GM19395 (cell line): ENCODE data around the gene CD302.
A peak's percentile ranks its signal among the peaks of the same experiment; 100 is the strongest.
"Not testable (repeated sequence)": the region's sequence is repeated elsewhere in the genome, so short reads cannot be mapped to it uniquely, and the experiment has no call there.

Source experiments
- ATAC-seq: cut with Tn5 transposase; IDR thresholded peaks from one replicate; pipeline ENCODE4 v1.9.1; 2021; ENCODE audit warnings: mild to moderate bottlenecking, moderate library complexity; ENCODE audit not compliant: unreplicated experiment

Gene CD302, protein sequence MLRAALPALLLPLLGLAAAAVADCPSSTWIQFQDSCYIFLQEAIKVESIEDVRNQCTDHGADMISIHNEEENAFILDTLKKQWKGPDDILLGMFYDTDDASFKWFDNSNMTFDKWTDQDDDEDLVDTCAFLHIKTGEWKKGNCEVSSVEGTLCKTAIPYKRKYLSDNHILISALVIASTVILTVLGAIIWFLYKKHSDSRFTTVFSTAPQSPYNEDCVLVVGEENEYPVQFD

GRCh38 chr2:159797543-159798375 lies at the start of gene CD302:
TSS of gene CD302 (minus strand) at chr2:159798208. CDS start at chr2:159798198, 10 bp downstream.
- peak; percentile 67 for ATAC-seq

DNA sequence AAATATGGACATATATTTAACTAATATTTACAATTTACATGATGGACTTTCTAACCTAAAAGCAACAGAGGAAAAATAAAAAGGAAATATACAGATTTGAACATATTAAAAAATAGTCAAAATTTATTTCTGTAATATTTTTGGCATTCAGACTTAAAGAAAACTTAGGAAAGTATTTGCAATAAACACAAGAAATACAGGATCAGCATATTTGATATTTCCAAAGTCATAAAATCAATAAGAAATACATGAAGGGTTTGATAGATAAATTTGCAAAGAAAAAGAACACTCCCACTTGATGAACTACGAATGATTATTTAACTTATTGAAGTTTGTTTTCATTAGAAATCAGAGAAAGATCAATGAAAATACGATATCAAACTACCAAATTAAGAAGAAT lies 48.6 kb upstream of the CD302 start:
- ATAC-seq = no peak

- ATAC-seq = no peak
Observed at GRCh38 chr2:159840616-159841015, 42.6 kb upstream of the CD302 start.

DNA sequence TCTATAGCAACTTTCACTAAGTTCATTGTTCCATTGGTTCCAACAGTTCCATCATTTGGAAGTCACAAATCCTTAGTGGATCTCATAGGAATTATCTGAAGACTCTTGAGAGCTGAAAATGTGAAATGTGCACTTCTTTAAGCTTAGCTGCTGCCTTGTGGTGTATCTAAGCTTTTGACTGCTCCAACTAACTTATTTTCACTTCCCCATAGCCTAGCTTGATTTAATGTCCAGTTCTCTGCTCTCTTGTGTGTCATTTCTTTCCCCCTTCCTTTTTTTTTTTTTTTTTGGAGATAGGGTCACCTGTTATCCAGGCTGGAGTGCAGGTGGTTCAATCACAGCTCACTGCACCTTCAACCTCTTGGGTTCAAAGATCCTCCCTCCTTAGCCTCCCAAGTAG lies 34.9 kb upstream of the CD302 start:
- ATAC-seq = no peak

DNA sequence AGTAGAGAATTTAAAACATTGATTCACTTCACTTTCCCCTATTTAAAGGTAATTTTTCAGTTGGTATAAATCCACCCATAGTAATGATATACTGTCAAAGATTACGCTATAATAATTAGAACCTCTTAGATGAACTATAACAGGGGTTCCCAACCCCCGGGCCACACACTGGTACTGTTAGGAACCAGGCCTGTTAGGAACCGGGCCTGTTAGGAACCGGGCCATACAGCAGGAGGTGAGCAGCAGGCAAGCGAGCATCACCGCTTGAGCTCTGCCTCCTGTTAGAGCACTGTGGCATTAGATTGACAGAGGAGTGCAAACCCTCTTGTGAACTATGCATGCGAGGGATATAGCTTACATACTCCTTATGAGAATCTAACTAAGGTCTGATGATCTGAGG lies 34.0 kb upstream of the CD302 start:
- no peak for ATAC-seq

- no peak for ATAC-seq
Observed at GRCh38 chr2:159829376-159829775, 31.4 kb upstream of the CD302 start.

DNA sequence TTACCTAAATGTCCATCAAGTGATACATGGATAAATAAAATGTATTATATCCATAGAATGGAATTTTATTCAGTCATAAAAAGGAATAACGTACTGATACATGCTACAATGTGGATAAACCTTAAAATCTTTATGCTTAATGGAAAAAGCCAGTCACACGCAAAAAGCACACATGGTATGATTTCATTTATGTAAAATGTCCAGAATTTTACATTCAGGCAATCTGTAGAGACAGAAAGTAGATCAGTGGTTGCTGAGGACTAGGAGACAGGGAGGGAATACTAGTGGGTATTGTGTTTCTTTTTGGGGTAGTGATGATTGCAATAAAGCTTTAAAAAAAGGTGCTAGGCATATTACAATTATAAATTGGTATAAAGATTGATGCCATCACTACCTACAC lies 30.7 kb upstream of the CD302 start:
- ATAC-seq = no peak

DNA sequence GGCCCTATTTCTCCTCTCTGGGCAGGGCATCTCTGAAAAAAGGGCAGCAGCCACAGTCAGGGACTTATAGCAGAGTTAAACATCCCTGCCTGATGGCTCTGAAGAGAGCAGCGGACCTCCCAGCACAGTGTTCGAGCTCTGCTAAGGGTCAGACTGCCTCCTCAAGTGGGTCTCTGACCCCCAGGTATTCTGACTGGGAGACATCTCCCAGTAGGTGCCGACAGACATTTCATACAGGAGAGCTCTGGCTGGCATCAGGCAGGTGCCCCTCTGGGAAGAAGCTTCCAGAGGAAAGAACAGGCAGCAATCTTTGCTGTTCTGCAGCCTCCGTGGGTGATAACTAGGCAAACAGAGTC lies 24.4 kb upstream of the CD302 start:
- not testable (repeated sequence) for ATAC-seq

- not testable (repeated sequence) for ATAC-seq
Observed at GRCh38 chr2:159821775-159822477, 23.9 kb upstream of the CD302 start.

DNA sequence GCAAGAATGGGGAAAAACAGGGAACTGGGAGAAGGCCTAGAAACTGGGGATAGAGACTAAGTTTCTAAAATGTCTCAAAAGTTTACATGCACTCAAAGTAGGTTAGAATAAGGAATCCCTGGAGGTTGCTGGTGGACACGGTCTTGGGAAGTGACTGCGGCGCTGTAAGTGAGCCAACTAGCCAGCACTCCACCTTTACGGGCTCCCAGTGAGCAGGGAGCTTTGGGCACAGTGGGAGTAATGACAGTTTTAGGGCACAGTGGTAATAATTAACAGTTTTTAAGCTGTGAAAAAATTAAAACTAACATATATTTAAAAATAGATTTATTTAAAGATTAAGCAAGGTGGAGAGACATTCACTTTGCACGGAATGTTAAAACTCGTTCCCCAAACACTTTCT lies 20.9 kb upstream of the CD302 start:
- no peak for ATAC-seq

DNA sequence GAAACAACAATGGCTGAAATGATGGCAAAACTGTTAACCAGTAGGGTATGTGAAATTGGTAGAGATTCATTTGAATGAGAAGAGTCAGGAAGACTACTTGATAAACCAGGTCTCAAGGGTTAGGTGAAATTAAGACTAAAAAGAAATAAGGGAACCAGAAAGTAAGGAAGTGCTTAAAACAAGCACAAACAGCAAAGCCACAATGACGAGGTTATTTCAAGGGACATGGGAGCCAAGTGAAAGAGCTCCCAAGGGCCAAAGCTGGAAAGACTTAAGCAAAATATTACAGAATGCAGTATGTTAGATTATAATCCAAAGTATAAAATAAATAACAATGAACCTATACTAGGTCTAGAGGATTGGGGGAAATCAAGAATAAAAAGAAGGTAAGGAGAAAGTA lies 19.3 kb upstream of the CD302 start:
- ATAC-seq = no peak

DNA sequence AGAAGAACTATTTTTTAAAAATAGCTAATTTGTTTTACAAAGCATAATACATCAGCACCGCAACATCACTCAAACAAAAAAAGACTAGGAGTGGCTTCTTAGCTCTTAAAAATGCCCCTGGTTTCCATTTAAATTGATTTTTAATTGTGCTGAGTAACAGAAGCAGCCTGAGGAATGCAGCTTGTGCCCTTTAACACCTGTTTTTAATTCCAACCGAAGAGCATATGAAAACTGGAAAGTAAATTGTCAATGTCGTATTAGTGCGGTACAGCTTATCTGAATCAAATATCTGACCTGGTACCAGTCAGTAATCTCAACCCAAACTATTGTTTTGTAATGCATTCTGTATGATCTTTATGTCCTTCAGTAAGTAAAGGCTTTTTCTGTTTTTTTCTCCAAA lies 13.2 kb upstream of the CD302 start:
- ATAC-seq = no peak

GRCh38 chr2:159808032-159808425 lies 10.0 kb upstream of the CD302 start:
- ATAC-seq = no peak

DNA sequence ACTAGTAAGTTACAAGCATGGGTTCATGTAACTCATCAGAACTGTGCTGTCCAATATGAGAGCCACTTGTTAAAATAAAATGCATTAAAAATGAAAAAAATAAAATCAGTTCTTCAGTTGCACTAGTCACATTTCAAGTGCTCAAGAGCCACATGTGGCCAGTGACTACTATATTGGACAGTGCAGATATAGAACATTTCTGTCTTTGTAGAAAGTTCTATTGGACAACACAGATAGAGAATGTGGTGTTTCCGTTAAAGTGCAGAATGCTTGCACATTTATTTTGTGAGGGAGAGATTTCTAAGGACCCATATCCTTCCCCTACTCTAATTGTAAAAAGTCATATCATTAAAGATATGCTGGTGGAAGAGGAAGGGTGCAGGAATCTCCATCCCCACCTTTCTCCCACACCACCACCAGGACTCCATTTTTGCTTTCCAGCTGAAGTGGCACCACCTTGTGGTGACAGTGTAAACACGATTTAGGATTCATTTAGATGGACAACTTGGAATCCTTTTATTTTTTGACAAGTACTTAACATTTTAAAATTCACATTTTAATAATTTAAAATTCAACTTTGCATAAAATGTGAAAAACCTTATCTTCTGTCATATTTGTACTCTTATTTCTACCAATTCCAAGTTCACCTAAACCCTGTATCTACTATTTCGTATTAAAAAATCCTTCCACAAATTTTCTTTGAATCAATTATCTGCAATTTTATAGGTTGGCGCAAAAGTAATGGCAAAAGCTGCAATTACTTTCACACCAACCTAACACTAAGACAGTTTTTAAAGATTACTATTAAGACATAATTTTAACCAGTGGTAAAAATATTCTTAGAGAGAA lies 9.4 kb upstream of the CD302 start:
- ATAC-seq = no peak

DNA sequence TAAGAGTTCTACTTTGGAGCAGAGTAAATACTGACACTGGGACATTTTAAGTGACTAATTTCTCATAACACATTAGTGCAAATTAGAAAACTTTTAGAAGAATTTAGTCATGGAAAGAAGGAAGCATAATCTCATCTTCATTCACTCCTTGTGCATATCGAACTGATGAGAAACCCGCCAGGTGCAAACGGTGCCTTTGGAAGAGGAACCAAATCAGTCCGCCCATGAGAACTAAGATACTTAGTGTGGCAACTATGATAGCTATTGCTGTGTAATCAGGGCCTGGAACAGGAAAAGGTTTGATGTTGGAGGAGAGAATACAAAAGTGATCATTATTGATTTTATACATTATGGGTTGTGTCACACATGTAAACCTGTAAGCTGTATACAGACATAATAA lies 6.9 kb upstream of the CD302 start:
- ATAC-seq = no peak

DNA sequence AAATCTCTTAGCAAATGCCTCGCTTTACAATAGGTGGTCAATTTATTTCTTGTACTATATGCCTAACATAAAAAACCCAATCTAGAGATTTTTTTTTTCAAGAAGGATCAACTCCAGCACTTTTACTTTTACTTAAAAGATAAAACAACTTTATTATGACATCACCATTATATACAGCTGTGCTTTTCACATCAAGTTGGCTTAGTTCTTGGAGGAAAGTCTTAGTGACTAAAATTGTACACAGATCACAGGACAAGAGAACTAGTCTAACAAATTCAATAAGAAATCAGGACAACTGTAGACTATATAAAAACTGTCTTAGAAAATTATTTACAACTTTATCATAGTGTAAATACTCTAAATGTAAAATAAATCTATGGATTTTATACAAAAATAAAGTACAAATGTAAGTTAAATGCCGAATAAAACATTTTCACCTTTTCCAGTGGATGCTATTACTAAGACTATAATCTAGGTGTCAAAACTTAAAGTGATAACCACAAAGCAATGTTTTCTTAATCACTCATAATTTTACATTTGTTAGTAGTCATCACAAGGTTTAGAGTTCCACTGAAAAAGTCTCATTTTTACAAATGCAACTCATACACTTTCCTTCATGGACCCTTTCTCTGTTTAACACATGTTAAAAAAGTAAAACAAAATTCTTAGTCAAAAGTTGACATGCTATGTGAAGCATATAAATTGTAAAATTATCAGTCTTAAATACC lies 5.4 kb upstream of the CD302 start:
- ATAC-seq = no peak

GRCh38 chr2:159802673-159803072 lies 4.7 kb upstream of the CD302 start:
- no peak for ATAC-seq

DNA sequence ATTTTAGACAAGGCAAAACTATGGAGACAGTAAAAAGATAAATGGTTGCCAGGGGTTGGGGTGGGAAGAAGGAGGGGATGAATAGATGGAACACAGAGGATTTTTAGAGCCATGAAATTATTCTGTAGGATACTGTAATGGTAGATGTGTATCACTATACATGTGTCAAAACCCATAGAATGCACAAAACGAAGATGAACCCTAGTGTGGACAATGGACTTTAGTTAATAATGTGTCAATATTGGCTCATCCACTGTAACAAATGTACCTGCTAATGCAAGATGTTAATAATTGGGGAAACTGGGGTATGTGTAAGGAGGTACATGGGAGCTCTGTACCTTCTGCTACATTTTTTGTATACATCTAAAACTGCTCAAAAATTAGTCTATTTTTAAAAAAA lies 1.8 kb upstream of the CD302 start:
- ATAC-seq = no peak

- ATAC-seq = no peak
Observed at GRCh38 chr2:159798376-159798725, 343 bp upstream of the CD302 start.

- no peak for ATAC-seq
Observed at GRCh38 chr2:159797225-159797542, 824 bp downstream of the CD302 start.
